Astrocyte (in vitro differentiated cells and primary cell): ENCODE data around the gene HDAC8. TPM values are rescaled to one million over a fixed set of nuclear protein-coding genes. Genes with fewer than 3 reads are reported as not detected.
A peak's percentile ranks its signal among the peaks of the same experiment; 100 is the strongest.

Source experiments
- DNase-seq: peaks from one replicate; pipeline ENCODE4 v3.0.0-alpha.2; 2010; ENCODE audit warnings: low read depth
- FAIRE-seq: peaks from 2 replicates; lab custom pipeline; 2011; peaks lifted over from hg19 to GRCh38; lab: Jason Lieb, UNC
- H2AFZ ChIP-seq: 2 replicates; pipeline ENCODE4 v1.6.0; 2012; ENCODE audit warnings: low read depth, low read length, inconsistent platforms
- H3K27ac ChIP-seq: 2 replicates; pipeline ENCODE4 v1.5.1; 2011; ENCODE audit warnings: low read depth, low read length, inconsistent platforms
- H3K27me3 ChIP-seq: 2 replicates; pipeline ENCODE4 v1.6.0; 2011; ENCODE audit warnings: low read length, inconsistent platforms; ENCODE audit not compliant: insufficient read depth
- H3K36me3 ChIP-seq: 2 replicates; pipeline ENCODE4 v1.5.1; 2011; ENCODE audit warnings: low read length, inconsistent platforms; ENCODE audit not compliant: insufficient read depth
- H3K4me1 ChIP-seq: 2 replicates; pipeline ENCODE4 v1.5.1; 2011; ENCODE audit warnings: low read length, inconsistent platforms; ENCODE audit not compliant: insufficient read depth
- H3K4me2 ChIP-seq: 2 replicates; pipeline ENCODE4 v1.6.0; 2012; ENCODE audit warnings: low read length, inconsistent platforms
- H3K4me3 ChIP-seq: 2 replicates; pipeline ENCODE4 v1.5.1; 2011; ENCODE audit warnings: low read depth, mild to moderate bottlenecking, low read length, inconsistent platforms; ENCODE audit not compliant: insufficient read depth
- H3K79me2 ChIP-seq: 2 replicates; pipeline ENCODE4 v1.6.0; 2012; ENCODE audit warnings: mild to moderate bottlenecking, low read length, inconsistent platforms; ENCODE audit not compliant: insufficient read depth
- H3K9ac ChIP-seq: 2 replicates; pipeline ENCODE4 v1.6.0; 2012; ENCODE audit warnings: mild to moderate bottlenecking, low read length, inconsistent platforms
- H3K9me3 ChIP-seq: 2 replicates; pipeline ENCODE4 v1.5.1; 2012; ENCODE audit warnings: low read depth, mild to moderate bottlenecking, low read length, inconsistent platforms; ENCODE audit not compliant: insufficient read depth
- H4K20me1 ChIP-seq: 2 replicates; pipeline ENCODE4 v1.6.0; 2012; ENCODE audit warnings: low read length, inconsistent platforms; ENCODE audit not compliant: insufficient read depth
- H3K27ac Mint-ChIP-seq: one replicate; pipeline ENCODE4 v1.8.0; 2021; ENCODE audit warnings: mild to moderate bottlenecking, mixed read lengths; ENCODE audit not compliant: unreplicated experiment
- H3K27me3 Mint-ChIP-seq: one replicate; pipeline ENCODE4 v1.8.0; 2021; ENCODE audit warnings: low read depth, mixed read lengths; ENCODE audit not compliant: unreplicated experiment
- H3K36me3 Mint-ChIP-seq: one replicate; pipeline ENCODE4 v1.8.0; 2021; ENCODE audit warnings: low read depth, mixed read lengths; ENCODE audit not compliant: unreplicated experiment
- H3K4me1 Mint-ChIP-seq: one replicate; pipeline ENCODE4 v1.8.0; 2021; ENCODE audit warnings: low read depth, mixed read lengths; ENCODE audit not compliant: unreplicated experiment
- H3K4me3 Mint-ChIP-seq: one replicate; pipeline ENCODE4 v1.8.0; 2021; ENCODE audit warnings: mild to moderate bottlenecking, moderate library complexity, mixed read lengths; ENCODE audit not compliant: unreplicated experiment
- H3K9me3 Mint-ChIP-seq: one replicate; pipeline ENCODE4 v1.8.0; 2021; ENCODE audit warnings: mild to moderate bottlenecking, mixed read lengths; ENCODE audit not compliant: unreplicated experiment
- EZH2 ChIP-seq: IDR thresholded peaks from 2 replicates; pipeline ENCODE4 v1.6.1; 2012; ENCODE audit warnings: mild to moderate bottlenecking, low read length, inconsistent platforms; ENCODE audit not compliant: insufficient read depth
- total RNA-seq: library from RNA; stranded (reverse); gene quantifications from 2 replicates; pipeline ENCODE4 v1.2.1, GENCODE V29; 2021
- TF ChIP-seq, protein P1 (sequence below): IDR thresholded peaks from 2 replicates; pipeline ENCODE4 v1.5.1; 2011; ENCODE audit warnings: low read depth, mild to moderate bottlenecking, inconsistent platforms, low read length, moderate library complexity; ENCODE audit not compliant: insufficient read depth

The HDAC8 gene
- total RNA-seq, 1 donor from 2014 or later, result 23.6 TPM

DNA sequence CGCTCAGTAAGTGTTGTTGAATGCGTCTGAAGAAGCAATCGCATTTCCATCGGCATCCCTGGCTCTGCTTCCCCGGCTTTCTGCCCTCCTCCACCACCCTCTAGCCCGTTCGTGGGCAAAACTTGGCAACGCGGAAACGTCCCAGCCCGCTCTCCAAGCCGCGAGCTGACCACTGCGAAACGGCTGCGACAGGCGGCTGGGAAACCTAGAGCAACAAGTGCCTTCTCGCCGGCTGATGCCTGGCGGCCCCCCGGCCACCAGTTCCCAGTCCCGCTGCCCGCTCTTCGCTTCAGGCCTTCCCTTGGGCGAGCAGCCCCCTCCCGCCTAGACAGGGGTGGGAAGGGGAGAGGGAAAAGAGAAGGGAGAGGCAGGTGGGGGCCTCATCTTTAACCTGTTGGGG is 267.8 kb downstream of the HDAC8 start:
- H2AFZ ChIP-seq, result no peak overlapping the region
- TF ChIP-seq, protein P1, sequence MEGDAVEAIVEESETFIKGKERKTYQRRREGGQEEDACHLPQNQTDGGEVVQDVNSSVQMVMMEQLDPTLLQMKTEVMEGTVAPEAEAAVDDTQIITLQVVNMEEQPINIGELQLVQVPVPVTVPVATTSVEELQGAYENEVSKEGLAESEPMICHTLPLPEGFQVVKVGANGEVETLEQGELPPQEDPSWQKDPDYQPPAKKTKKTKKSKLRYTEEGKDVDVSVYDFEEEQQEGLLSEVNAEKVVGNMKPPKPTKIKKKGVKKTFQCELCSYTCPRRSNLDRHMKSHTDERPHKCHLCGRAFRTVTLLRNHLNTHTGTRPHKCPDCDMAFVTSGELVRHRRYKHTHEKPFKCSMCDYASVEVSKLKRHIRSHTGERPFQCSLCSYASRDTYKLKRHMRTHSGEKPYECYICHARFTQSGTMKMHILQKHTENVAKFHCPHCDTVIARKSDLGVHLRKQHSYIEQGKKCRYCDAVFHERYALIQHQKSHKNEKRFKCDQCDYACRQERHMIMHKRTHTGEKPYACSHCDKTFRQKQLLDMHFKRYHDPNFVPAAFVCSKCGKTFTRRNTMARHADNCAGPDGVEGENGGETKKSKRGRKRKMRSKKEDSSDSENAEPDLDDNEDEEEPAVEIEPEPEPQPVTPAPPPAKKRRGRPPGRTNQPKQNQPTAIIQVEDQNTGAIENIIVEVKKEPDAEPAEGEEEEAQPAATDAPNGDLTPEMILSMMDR, result no peak
- peak; percentile 79 for TF ChIP-seq EZH2
- no peaks in the 10 kb centered on the region for H3K79me2 ChIP-seq
- Mint-ChIP-seq H3K4me1 (no peaks in the 10 kb centered on the region), H3K36me3 (no peaks in the 10 kb centered on the region), H3K27ac (no peak overlapping the region), H3K9me3 (no peaks in the 10 kb centered on the region), H3K27me3 (peaks cover 47% of the 10 kb centered on the region), H3K4me3 (peak overlapping the region; percentile 64)
- H3K27me3 ChIP-seq, result peaks cover 46% of the 10 kb centered on the region
- no peak overlapping the region for H3K9ac ChIP-seq
- H3K4me3 ChIP-seq, result peak overlapping the region; percentile 39
- peak overlapping the region; percentile 85 for H3K4me2 ChIP-seq
- no peak overlapping the region for H3K27ac ChIP-seq
- H3K4me1 ChIP-seq, result peaks cover 16% of the 10 kb centered on the region
- H4K20me1 ChIP-seq, result no peaks in the 10 kb centered on the region
- no peaks in the 10 kb centered on the region for H3K36me3 ChIP-seq
- DNase-seq, result no peak
- H3K9me3 ChIP-seq, result no peaks in the 10 kb centered on the region
- FAIRE-seq, result no peak

DNA sequence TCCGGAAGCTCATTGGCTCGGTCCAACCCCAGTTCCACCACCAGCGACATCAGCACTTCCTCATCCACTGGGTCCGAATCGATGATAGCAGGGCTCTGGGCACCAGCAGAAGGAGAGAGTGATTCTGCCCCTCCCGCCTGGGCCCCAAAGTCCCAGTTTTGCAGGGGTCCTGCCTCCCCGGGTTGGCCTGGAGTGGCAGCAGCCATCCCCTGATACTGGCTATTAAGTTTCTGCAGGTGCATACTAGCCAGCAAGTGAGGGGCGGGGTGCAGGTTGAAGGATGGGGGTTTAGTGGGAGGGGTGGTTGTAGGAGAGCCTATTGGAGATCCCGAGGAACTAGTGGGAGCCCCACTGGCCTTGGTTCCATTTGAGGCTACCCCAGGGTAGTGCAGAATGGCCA is 270.9 kb downstream of the HDAC8 start:
- peaks cover 35% of the 10 kb centered on the region for H3K27me3 ChIP-seq
- FAIRE-seq, result no peak

DNA sequence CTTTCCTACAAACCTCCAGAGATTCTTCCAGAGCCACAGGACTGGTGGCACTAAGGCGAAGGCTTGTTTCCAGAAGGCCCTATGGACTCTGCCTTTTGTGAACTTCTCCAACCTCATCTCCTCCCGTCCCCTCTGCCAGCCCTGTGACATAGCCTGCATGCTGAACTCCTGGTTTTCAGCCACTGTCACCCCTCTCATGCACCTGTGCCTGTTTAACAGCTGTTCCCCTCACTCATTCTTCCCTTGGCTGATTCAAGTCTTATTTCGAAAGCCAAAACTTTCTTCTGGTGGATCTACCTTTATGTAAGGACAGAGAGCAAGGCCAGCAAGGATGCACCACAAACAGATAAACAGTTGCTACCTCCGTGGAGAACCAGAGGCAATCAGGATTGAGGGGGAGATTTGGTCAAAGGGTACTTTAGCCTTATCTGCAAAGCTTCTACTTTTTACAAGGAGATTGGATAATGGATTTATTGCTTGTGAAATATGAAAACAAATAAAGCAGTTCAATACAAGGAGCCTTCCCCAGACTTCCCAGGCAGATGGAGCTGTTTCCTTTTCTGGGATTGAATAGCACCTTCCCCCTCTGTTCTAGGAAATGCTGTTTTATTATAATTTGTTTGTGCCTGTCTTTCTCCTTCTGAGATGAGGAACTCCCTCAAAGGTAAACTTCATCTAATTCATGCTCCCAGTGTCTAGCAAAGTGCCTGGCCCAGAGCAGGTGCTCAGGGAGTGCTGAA is 272.6 kb downstream of the HDAC8 start:
- H3K27ac ChIP-seq, result no peak overlapping the region
- no peak overlapping the region for H2AFZ ChIP-seq
- no peak for DNase-seq
- H3K27me3 ChIP-seq, result peaks cover 29% of the 10 kb centered on the region
- H3K9ac ChIP-seq, result no peak overlapping the region
- no peaks in the 10 kb centered on the region for H3K36me3 ChIP-seq
- H3K79me2 ChIP-seq, result no peaks in the 10 kb centered on the region
- no peak overlapping the region for H3K4me2 ChIP-seq
- no peaks in the 10 kb centered on the region for H3K4me1 ChIP-seq
- Mint-ChIP-seq H3K36me3 (no peaks in the 10 kb centered on the region), H3K4me1 (no peaks in the 10 kb centered on the region), H3K27ac (no peak overlapping the region), H3K27me3 (peaks cover 47% of the 10 kb centered on the region), H3K4me3 (no peak overlapping the region), H3K9me3 (no peaks in the 10 kb centered on the region)
- H3K9me3 ChIP-seq, result no peaks in the 10 kb centered on the region
- FAIRE-seq, result peak; percentile 95
- H4K20me1 ChIP-seq, result no peaks in the 10 kb centered on the region
- TF ChIP-seq, protein P1, result no peak
- TF ChIP-seq EZH2, result no peak
- H3K4me3 ChIP-seq, result no peak overlapping the region

More for the DNA sequence above, 270.9 kb downstream of the HDAC8 start:
- no peak for TF ChIP-seq EZH2
- Histone ChIP-seq H3K27ac (no peak overlapping the region), H3K9me3 (no peaks in the 10 kb centered on the region), H3K4me2 (no peak overlapping the region), H3K9ac (no peak overlapping the region), H2AFZ (no peak overlapping the region), H3K4me3 (no peak overlapping the region), H3K4me1 (peaks cover 9% of the 10 kb centered on the region), H4K20me1 (no peaks in the 10 kb centered on the region), H3K79me2 (no peaks in the 10 kb centered on the region), H3K36me3 (no peaks in the 10 kb centered on the region)
- H3K27me3 Mint-ChIP-seq, result peaks cover 45% of the 10 kb centered on the region
- DNase-seq, result no peak
- H3K4me3 Mint-ChIP-seq, result no peak overlapping the region
- H3K4me1 Mint-ChIP-seq, result no peaks in the 10 kb centered on the region
- H3K27ac Mint-ChIP-seq, result no peak overlapping the region
- H3K9me3 Mint-ChIP-seq, result no peaks in the 10 kb centered on the region
- H3K36me3 Mint-ChIP-seq, result no peaks in the 10 kb centered on the region
